ENCODE results near the gene DOCK1.

DNA sequence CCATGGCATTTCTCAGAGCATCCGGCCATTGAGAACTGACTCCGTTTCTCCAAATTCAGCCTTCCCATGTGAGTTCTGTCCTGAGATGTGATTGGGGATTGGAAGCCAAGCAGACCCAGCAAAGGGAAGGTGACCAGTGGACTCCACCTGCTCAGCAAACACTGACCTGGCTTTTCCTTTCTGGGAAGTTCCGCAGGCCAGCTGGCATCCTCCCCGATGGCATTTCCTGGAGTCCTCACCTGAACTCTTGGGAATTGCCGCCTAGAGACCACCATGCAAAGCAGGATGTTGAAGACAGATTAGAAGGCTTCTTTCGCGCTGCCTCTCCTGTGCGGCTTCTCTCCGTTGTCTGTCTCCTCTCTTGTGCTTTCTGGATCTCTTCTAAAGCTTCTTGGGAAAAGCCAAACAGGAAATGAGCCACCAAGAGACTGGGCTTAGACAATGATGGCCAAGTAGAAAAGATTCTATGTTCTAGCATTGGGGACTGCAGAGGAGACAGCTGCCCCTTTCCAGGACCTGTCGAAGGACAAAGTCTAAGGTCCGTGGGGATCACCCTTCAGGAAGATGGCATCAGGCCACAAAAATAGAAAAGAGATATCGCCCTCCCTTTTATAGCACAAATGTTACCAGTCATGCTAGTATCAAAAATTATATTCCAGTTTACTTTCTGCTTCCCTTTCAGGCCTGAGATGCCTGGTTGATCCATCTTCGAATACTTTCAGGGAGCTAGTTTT is 394.9 kb downstream of the DOCK1 start:
- TF ChIP-seq, protein P1, sequence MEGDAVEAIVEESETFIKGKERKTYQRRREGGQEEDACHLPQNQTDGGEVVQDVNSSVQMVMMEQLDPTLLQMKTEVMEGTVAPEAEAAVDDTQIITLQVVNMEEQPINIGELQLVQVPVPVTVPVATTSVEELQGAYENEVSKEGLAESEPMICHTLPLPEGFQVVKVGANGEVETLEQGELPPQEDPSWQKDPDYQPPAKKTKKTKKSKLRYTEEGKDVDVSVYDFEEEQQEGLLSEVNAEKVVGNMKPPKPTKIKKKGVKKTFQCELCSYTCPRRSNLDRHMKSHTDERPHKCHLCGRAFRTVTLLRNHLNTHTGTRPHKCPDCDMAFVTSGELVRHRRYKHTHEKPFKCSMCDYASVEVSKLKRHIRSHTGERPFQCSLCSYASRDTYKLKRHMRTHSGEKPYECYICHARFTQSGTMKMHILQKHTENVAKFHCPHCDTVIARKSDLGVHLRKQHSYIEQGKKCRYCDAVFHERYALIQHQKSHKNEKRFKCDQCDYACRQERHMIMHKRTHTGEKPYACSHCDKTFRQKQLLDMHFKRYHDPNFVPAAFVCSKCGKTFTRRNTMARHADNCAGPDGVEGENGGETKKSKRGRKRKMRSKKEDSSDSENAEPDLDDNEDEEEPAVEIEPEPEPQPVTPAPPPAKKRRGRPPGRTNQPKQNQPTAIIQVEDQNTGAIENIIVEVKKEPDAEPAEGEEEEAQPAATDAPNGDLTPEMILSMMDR (IDR thresholded peaks at IDR 0.05), result no peak
- TF ChIP-seq POLR2A (IDR thresholded peaks at IDR 0.05), result no peak
